Right atrium auricular region (tissue), 2 donors: ENCODE measurements around the gene RAB2B. TPM values are rescaled to one million over a fixed set of nuclear protein-coding genes. Genes with fewer than 3 reads are reported as not detected.
A peak's percentile ranks its signal among the peaks of the same experiment; 100 is the strongest.

ENCODE experiments used
- DNase-seq: peaks from one replicate; pipeline ENCODE4 v3.0.0-alpha.2; 2019; ENCODE audit warnings: low spot score
- H3K27ac ChIP-seq, 2 donors: fragments of 200-600 bp; sonication (generic); 1 replicate in 1 of 2; 2 replicates in 1 of 2; pipeline ENCODE4 v1.5.1; 2016 to 2019
- H3K27me3 ChIP-seq, 2 donors: fragments of 200-600 bp; sonication (generic); one replicate each; pipeline versions ENCODE4 v1.5.1 to v1.6.0; 2017 to 2019
- H3K36me3 ChIP-seq: fragments of 200-600 bp; sonication (generic); one replicate; pipeline ENCODE4 v1.5.1; 2016
- H3K4me1 ChIP-seq, 2 donors: fragments of 200-600 bp; sonication (generic); one replicate each; pipeline versions ENCODE4 v1.5.1 to v1.6.0; 2017 to 2019
- H3K4me3 ChIP-seq, 2 donors: fragments of 200-600 bp; sonication (generic); 1 replicate in 1 of 2; 2 replicates in 1 of 2; pipeline ENCODE4 v1.5.1; 2017 to 2019; ENCODE audit warnings: mild to moderate bottlenecking in 1 of 2, moderate library complexity in 1 of 2
- H3K9me3 ChIP-seq, 2 donors: fragments of 200-600 bp; sonication (generic); one replicate each; pipeline ENCODE4 v1.5.1; 2019
- total RNA-seq, 2 donors: library from RNA; depleted of rRNA; stranded (reverse); fragments of >200 nt; gene quantifications; one replicate each; pipeline ENCODE4 v1.1.0, GENCODE V29; 2016
- TF ChIP-seq, protein P1 (sequence below), 2 donors: fragments of 200-600 bp; sonication (generic); IDR thresholded peaks; one replicate each; pipeline ENCODE4 v1.5.1; 2019; ENCODE audit warnings: antibody characterized with exemption in 2 of 2

The RAB2B gene
- total RNA-seq, 2 donors from 2014 or later, result 11.8 to 22.2 TPM

DNA sequence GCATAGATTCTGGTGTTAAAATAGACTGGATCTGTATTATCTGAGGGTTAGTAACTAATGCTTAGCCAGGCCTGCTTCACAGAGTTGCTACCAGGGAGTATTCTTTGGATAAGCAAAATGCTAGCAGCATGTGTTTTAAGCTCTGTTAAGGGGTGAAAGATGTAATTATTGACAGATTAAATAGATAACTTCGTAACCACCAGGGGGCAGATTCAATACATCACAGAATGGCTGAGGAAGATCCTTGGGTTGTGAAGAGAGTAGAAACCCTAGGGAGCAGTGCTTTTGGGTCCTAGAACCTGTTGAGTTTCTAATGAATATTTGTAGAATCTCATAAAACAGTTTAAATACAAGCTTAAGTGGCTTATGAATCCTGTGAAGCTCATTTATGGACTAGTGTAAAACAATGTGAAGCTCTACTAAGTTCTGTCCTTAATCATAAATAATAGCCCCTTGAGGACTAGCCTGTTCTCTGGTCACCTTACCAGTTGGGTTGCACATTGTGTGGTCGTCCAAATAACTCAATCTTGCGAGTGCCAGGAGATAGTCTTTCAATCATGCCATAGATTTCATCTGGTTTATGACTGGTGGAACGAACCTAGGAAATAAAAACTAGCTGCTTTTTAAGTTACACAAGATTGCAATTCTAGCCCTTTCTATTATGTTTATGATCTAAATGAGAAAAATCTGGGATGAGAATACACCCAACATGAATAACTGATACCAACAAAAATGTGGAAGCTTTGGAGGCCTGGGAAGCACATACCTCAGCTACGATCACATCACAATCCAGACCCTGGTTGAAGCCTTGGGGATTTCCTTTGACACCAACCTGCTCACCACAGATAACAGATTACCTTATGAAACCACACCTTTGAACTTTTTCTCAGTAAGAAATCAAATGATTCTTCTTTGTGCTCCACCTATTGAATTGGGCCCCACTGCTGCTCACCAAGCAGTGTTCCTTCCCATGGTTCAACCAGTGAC lies 22.1 kb upstream of the RAB2B start:
- Histone ChIP-seq H3K27ac (no peak overlapping the region), H3K27me3 (no peaks in the 10 kb centered on the region), H3K9me3 (no peaks in the 10 kb centered on the region), H3K4me1 (no peaks in the 10 kb centered on the region), H3K4me3 (no peak overlapping the region), H3K36me3 (peaks cover 94% of the 10 kb centered on the region)
- TF ChIP-seq, protein P1, sequence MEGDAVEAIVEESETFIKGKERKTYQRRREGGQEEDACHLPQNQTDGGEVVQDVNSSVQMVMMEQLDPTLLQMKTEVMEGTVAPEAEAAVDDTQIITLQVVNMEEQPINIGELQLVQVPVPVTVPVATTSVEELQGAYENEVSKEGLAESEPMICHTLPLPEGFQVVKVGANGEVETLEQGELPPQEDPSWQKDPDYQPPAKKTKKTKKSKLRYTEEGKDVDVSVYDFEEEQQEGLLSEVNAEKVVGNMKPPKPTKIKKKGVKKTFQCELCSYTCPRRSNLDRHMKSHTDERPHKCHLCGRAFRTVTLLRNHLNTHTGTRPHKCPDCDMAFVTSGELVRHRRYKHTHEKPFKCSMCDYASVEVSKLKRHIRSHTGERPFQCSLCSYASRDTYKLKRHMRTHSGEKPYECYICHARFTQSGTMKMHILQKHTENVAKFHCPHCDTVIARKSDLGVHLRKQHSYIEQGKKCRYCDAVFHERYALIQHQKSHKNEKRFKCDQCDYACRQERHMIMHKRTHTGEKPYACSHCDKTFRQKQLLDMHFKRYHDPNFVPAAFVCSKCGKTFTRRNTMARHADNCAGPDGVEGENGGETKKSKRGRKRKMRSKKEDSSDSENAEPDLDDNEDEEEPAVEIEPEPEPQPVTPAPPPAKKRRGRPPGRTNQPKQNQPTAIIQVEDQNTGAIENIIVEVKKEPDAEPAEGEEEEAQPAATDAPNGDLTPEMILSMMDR (IDR thresholded peaks at IDR 0.05), result peak; percentile 13 to 63
- no peak for DNase-seq

DNA sequence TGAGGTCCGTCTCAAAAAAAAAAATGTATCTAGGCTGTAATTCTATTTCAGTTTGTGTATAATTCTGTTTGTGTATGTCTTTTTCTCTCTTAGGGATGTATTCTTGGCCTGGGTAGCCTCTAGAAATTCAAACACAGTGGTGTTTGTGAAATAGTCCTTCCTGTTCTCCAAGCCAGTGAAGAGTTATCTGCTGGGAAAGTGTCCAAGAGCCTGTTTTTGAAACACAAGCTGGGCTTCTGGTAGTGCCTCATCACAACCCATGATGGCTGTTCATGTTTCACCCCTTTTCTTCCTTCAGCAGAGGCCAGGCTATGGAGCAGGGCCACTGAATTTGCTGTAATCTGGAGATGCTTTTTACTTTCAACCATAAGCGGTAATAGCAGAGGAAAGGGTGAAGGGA lies 19.7 kb upstream of the RAB2B start:
- no peaks in the 10 kb centered on the region for H3K27me3 ChIP-seq
- TF ChIP-seq, protein P1 (IDR thresholded peaks at IDR 0.05), result no peak
- no peaks in the 10 kb centered on the region for H3K9me3 ChIP-seq
- H3K36me3 ChIP-seq, result peaks cover 96% of the 10 kb centered on the region
- no peak overlapping the region for H3K27ac ChIP-seq
- H3K4me1 ChIP-seq, result no peaks in the 10 kb centered on the region
- no peak overlapping the region for H3K4me3 ChIP-seq
- DNase-seq, result no peak

DNA sequence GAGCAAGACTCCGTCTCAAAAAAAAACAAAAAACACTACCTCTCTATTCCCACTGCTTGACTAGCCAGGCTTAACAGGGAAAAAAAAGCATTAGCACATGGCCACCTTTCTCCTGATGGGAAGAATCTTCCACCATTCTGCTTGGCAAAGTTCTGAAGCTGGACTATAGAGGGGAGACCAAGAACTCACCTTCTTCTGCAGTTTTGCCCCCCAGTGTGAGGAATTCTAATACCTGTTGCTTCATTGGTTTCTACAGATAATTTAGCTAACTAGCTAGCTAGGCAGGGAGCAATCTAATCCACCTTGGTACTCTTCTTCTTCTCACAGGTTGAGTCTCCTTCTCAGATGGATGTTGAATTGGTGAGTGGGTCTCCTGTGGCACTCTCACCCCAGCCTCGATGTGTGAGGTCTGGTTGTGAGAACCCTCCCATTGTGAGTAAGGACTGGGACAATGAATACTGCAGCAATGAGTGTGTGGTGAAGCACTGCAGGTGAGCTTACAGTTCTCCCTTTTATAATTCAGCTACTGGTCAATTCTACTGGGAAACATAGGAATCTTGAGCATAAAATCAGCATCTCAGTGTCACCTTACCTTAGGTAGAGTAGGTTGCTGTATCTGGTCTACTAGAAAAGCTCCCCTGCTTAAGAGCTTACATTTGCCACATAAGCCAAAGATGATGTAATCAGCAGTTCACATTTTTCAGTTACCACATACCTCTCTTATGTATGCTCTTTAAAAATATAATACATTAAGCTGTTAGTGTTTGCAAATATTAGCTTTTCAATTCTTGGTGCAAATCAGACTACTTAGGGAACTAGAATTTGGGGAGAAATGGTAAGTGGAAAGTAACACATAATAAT lies 18.4 kb upstream of the RAB2B start:
- Histone ChIP-seq H3K36me3 (peaks cover 97% of the 10 kb centered on the region), H3K27me3 (no peaks in the 10 kb centered on the region)
- DNase-seq, result no peak

DNA sequence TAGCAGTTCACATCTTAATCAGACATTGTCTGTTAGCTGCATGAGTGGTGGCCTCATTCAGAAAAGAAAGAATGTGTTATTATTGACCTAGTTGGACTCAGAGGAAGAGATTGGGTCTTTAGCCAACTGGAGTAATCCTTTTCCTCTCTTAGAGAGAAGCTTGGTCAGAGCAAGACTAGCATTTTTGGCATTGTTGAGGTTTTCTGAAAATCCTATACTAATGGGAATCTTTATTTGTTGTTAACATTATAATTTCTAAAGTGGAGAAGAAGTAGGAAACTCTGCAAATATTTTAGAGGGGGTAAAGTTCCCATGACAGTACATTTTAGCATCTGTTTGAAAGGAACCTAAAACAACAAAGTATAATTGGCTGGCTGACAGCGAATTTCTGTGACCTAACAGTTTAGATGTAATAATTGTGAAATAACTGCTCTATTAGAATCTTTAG lies 9.9 kb upstream of the RAB2B start:
- Histone ChIP-seq H3K36me3 (peaks cover 54% of the 10 kb centered on the region), H3K9me3 (no peaks in the 10 kb centered on the region), H3K27ac (no peak overlapping the region), H3K27me3 (no peaks in the 10 kb centered on the region), H3K4me3 (no peak overlapping the region), H3K4me1 (no peaks in the 10 kb centered on the region)
- TF ChIP-seq, protein P1 (IDR thresholded peaks at IDR 0.05), result no peak
- no peak for DNase-seq

More for the DNA sequence above, 18.4 kb upstream of the RAB2B start:
- Histone ChIP-seq H3K4me1 (no peaks in the 10 kb centered on the region), H3K27ac (no peak overlapping the region), H3K9me3 (no peaks in the 10 kb centered on the region), H3K4me3 (no peak overlapping the region)
- TF ChIP-seq, protein P1 (IDR thresholded peaks at IDR 0.05), result no peak

DNA sequence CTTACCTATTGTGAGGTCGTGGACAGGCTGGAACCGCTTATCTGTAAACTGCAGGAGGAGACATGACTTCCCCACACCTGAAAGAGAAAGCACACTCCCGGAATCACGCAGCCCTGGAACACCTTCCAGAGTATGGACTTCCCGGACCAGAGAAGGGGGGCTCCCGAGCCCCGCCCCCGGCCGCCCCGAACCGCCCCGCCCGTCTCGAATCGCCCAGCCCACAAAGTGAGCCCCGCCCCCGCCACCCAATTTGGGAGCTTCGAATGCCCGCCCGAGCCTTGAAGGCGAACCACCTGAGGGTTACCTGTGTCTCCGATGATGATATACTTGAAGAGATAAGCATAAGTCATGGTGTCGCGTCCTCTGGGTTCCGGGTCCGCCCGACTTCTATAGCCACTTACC lies 235 bp downstream of the RAB2B start:
- Histone ChIP-seq H3K27ac (peak overlapping the region; percentile 83 to 85), H3K9me3 (no peaks in the 10 kb centered on the region), H3K4me1 (peaks cover 0 to 23% of the 10 kb centered on the region in 2 donors), H3K27me3 (no peaks in the 10 kb centered on the region), H3K4me3 (peak overlapping the region; percentile 79 to 81), H3K36me3 (peaks cover 11% of the 10 kb centered on the region)
- TF ChIP-seq, protein P1 (IDR thresholded peaks at IDR 0.05), result no peak
- DNase-seq, result peak; percentile 85
